Activated naive CD4-positive, alpha-beta T cell (primary cell): ENCODE measurements around the gene IL18.
"Not testable (repeated sequence)": the region's sequence is repeated elsewhere in the genome, so short reads cannot be mapped to it uniquely, and the experiment has no call there.

ENCODE experiments used
- DNase-seq, 4 experiments: peaks; one replicate each; lab custom pipeline; 2025; lab: John Stamatoyannopoulos, UW

Gene IL18

DNA sequence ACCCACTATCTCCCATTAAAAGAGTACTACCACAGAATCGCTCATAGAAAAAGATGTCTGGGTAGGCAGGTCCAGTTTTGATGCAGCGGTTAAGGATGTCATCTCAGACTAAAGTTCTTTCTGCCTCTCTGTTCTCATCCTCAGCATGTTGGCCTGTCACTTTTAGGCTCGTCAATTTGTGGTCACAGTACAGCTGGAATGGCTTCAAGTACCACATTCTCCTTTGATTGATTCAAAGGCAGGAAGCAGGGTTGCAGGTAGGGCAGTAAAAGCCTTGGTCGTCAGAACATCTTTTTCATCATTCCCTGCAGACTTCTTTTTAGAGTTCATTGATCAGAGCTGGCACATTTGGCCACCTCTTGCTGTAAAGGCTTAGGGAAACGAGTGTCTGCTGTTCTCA, 48.5 kb downstream of the IL18 start:
- DNase-seq = no peak

DNA sequence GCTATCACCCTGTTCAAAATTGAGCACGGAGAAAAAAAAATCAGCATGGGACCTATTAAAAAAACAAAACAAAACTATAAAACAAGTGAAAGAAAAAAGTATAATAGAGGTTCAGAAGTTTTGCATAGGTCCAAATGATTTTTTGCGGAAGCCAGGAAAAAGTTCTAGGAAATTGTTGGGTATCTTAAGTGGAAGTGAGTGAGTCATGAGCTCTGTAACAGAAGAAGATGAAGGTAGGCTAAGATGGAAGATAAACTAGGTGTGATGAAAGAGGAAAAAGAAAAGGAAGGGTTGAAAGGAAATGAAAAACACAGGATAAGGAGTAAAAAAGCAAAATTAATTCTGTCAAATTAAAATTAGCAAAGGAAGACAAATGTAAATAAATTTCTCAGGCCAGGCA, 49.4 kb downstream of the IL18 start:
- DNase-seq = no peak

DNA sequence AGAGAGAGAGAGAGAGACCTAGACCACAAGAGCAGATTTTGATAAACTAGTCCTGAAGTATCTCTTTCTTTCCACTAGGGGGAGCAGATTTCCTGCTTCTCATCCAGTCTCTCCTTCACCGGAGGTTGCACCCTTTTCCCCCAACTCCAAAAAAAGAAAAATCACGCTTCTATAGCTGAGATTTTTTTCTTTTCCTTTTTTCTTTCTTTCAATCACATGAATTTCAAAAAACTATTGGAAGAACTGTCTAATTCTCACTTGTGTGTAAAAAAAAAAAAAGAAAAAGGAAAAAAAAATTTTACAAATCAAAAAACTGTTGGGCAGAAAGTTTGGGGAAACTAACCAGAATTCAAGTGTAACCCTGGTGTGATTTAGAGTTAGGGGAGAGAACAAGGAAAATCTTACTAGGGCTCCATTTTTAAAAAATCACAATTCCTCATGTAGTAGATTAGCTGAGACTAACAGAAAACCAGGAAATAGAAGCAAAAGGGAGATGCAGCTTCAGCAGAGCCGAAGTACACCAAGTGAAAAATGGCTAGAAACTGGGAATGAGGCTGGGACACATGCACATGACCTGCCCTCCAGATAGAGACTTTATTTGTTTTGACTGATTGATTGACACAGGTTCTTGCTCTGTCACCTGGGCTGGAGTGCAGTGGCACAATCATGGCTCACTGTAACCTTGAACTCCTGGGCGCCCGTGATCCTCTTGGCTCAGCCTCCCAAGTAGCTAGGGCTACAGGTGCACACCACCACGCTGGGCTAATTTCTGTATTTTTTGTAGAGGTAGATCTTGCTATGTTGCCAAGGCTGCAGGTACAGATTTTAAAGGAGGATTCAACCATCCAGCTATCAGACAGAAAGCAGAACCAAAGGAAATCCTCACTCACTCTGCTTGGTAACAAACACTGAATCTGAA, 50.1 kb downstream of the IL18 start:
- DNase-seq = no peak

DNA sequence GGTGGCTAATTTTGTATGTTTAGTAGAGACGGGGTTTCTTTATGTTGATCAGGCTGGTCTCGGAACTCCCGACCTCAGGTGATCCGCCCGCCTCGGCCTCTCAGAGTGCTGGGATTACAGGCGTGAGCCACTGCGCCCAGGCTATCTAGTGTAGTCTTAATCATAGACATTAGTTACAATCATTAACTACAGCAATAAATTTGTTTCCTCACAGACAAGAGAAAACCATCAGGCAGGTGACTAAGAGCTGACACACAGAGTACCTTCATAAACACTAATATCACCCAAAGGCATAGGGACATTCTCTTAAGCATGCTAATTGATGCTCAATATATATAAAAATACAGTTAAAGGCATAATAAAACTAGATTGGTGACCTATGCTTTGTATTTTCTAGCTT, 57.8 kb downstream of the IL18 start:
- DNase-seq = no peak

DNA sequence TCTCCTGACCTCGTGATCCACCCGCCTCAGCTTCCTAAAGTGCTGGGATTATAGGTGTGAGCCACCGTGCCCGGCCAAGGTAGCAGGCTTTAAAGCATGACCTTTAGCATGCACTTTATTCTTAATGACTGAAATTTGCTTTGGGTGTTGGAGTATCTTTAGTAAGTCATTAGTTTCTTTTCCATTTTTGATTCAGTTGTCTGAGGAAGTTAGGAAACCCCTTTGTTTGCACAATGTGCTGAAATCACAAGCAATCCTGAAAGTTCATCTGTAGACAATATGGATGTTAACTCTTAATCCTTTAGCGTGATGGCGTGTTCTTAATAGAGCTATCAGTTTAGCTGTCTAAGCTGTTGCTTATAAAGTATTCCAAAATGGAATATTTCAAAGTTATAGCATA, 60.4 kb downstream of the IL18 start:
- no peak for DNase-seq

DNA sequence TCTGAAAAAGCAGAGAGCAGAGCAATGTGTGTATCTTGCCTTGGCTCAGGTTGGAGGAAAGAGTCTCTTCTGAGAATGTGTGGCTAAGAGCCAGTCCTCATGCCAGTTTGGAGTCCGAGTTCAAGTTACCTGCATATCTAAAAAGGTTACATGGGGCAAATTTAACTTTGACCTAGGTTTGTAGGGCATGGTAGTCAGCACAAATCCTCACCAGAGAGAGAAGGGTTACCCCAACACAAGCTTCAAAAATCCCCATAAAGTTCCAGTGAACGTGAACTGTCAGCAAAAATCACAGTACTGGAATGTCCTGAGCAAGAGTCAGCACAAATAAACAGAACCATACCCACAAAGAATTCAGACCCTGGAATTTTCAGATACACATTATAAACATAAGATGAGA, 63.4 kb downstream of the IL18 start:
- no peak for DNase-seq

DNA sequence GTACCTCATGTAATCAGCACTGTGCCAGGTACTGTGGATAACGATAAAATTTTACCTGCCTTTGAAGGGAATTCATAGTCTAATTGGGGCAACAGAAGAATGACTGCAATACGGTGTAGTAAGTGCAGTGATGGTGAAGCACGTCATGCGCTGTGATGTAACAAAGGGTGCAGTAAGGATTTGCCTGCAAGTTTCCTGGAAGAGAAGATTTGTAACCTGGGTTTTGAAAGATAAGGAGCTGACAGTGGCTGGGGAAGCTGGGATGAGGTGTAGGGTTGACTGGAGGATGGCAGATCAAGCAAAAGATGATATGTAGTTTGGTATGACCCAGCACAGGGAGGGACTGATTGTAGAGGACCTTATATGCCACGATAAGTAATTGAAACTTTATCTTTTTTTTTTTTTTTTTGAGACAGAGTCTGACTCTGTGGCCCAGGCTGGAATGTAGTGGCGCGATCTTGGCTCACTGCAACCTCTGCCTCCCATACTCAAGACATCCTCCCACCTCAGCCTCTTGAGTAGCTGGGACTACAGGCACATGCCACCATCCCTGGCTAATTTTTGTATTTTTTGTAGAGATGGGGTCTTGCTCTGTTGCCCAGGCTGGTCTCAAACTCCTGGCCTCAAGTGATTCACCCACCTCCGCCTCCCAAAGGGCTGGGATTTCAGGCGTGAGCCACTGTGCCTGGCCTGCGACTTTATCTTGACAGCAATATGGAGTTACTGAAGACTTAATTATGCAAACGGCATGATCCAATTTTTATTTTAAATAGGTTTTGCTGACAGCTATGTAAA, 66.0 kb downstream of the IL18 start:
- DNase-seq = no peak

DNA sequence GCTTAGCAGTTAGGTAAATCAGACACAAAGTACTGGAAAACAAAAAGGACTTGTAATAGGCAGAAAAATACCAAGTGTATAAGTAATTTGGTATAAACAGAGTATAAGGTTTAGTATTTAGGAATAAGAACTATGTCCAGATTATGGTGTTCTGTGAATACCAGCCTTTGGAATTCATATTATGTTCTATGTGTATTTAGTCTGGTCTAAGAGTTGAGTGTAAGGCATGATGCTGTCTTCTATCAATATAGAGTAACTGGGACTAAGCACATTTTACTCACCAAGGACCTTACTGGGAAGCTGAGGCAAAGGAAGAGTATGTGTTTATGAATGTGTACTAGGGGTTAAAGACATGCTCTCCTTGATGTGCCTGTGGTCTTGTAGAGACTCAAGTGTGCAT, 67.7 kb downstream of the IL18 start:
- no peak for DNase-seq

DNA sequence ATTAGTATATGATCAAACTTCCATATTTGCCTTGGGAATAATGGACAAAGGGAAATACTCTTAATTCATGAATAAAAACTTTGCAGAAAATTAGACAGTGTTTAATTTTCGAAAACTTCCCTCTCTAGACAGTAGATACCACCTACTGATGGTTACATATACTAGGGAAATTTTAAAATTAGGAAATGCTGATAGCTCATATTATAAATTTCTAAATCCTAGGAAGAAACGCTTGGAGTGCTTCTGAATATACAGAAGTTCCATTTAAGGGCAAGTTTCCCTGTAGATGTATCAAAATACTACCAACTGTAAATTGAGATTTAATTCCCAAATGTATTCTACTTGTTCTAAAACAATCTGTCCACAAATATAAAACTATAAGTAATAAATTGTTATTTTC, 68.6 kb downstream of the IL18 start:
- not testable (repeated sequence) for DNase-seq
